Stimulated activated CD8-positive, alpha-beta memory T cell treated with anti-CD3 and anti-CD28 coated beads, Interleukin-7, amount 100 ng/mL, for 4 hours (primary cell): ENCODE results near the gene ZNRD2.

Experiments
- DNase-seq, 2 donors: peaks; one replicate each; pipeline ENCODE4 v3.0.0-alpha.2; 2020; ENCODE audit warnings: low read depth in 2 of 2

The ZNRD2 gene

DNA sequence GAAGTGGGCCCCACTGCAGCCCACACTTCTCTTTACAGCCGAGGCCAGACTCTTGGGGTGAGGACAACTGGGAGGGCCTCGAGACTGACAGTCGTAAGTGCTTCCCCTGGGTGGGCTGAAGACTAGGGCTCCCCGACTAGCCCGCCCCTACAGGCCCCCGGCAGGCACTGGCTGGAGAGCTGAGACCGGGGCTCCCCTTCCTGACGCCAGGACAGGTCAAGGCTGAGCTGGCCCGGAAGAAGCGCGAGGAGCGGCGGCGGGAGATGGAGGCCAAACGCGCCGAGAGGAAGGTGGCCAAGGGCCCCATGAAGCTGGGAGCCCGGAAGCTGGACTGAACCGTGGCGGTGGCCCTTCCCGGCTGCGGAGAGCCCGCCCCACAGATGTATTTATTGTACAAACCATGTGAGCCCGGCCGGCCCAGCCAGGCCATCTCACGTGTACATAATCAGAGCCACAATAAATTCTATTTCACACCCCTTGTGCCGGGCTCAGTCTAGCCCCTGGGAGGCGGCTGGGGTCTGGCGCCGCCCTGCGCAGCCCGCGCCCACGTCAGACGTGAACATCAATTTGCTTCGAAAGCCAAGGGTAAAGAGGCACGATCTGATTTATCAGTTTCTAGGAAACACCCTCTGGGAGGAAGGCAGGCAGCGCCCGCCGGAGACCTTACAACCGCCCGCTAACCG, 31.9 kb upstream of the ZNRD2 start:
- DNase-seq: no peak

DNA sequence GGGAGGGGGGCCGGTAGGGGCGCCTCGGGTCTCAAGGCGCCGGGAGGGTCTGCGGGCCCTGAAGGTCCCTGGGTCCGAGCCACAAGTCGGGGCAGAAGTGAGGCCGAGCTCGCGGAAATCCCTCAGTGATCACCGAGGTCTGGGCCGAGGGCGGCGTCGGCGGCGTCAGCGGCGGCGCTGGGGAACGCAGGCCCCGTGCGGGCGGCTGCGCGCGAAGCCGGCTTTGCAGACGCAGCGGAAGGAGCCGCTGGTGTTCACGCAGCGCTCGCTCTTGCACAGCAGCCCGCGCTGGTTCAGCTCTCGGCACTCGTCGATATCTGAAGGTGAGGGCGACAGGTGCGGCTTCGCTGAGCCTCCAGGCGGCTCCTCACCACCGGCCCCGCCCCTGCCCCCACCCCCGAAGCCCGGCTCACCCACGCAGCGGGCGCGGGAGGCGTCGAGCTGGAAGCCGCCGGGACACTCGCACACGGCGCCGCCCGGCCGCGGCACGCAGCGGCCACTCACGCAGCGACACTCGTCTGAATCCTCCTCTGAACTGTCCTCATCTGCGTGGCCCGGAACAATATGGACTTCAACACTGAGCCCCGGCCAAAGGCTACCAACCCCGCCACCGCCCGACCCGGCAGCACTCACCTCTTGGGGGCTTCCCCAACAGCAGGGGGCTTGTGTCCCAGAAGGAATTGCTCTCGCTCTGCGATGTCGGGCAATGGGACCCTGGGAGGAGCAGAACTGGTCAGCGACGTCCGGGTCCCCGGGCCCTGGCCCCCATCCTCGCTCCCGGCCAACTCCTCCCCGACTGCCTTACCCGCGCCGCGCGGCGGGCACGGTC, 31.1 kb upstream of the ZNRD2 start:
- DNase-seq: no peak

DNA sequence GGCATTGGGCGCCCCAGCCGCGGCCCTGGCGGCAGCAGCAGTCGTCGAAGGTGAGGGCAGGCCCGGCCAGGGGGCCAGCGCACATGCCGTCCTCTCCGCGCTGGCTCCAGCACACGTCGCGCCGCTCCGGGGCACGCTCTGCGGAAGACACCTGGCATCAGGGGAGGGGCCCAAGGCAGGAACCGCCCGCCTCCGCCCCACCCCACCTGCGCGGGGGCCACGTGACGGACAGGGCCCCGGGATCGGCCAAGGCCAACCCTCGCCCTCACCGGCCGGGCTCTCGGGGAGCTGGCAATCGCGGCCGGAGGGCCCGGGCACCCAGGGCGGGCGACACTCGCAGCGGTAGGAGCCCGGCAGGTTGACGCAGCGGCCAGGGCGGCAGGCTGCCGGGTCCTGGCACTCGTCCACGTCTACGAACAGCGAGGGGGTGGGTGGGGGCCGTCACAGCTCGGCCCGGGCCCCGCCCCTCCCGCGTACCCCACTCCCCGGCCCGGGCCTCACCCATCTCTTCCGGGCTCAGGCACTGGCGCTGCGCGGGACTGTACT, 30.5 kb upstream of the ZNRD2 start:
- no peak for DNase-seq

DNA sequence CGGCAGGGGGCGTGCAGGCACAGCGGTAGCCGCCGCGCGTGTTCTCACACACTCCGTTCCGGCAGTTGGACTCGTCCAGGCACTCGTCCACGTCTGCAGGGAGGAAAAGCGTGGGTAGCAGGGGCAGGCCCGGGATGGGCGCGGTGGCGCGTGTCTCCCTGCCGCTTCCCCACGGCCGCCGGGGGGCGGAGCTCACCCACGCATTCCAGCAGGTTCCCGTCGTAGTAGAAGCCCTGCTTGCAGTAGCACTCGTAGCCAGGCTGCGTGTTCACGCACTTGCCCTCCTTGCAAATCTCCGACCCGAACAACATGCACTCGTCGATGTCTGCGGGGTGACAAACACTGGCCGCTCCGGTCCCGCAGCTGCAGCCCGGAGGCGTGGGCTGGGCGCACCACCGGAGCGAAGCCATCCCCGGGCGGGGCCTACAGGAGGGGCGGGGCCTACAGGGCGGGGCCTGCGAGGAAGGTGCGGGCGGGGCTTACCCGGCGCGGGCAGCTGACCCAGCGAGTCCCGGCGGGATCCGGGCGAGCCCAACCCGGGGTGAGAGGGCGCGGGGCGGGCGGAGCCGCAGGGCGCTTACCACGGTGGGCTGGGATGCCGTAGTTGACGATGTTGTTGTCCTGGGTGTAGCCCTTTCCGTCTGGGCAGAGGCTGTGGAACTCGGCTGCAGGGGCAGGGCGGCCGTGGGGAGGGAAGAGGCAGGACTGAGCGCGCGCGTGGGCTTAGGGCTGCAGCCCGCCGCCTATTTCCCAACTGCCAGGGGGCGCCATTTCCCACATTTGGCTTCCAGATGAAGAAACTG, 29.8 kb upstream of the ZNRD2 start:
- peak; percentile 69 to 78 for DNase-seq

DNA sequence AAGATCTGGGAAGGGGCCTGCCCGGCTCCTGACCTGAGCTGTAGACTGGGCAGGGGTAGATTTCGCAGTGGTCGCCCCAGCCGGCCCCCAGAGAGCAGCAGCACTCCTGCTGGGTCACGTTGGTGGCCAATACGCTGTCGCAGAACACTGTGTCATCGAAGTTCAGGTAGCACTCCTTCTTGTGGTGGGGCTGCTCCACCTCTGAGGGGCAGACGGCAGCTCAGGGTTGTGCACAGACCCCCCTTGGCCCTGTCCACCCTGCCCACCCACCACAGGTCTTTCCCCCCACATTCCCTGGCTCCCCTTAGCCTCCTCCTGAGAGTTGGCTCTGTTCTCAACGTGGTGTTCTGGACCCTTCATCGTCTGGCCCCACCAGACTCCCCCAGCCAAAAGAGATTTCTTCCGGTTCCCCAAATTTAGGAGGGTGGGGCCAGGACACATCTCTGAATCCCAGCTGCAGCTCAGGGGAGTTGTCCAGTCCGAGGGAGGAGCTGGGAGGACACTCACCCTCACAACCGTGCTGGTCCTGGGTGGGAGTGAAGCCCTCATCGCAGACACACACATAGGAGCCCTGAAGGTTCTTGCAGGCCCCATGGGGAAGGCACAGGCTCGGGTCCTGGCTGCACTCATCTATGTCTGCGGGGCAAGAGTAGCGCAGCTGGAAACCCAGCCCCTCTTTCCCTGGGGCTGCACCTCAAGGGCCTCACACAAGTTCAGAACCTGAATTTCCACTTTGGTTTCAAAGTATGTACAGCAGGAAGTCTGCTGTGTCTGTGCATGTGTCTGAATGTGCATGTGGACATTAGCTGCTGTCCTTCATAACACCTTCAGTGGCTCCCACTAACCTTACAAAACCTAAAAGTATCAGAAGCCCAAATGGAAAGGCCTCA, 28.9 kb upstream of the ZNRD2 start:
- no peak for DNase-seq

DNA sequence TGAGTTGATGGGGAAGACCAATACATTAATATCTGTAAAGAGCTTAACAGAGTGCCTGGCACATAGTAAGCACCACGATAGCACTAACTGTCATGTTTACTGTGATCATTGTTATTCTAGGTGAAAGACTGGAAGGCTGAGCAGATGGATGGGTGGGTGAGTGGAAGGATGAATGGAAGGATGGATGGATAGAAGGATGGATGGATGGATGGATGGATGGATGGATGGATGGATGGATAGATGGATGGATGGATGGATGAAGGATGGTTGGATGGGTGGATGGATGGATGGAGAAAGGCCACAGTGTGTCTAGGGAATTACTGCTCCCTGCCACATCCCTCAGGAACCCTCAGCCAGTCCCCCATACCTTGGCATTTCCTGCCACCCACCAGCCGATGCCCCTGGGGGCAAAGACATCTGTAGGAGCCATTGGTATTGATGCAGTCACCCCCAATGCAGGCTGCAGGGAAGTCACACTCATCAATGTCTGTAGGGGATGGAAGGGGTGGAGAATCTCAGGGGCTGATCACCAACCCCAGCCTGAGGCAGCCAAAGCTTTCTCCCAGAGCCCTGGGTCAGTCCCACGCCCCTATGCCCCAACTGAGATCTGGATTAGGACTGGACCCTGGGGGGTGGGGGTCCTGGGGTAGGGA, 27.4 kb upstream of the ZNRD2 start:
- DNase-seq: no peak

DNA sequence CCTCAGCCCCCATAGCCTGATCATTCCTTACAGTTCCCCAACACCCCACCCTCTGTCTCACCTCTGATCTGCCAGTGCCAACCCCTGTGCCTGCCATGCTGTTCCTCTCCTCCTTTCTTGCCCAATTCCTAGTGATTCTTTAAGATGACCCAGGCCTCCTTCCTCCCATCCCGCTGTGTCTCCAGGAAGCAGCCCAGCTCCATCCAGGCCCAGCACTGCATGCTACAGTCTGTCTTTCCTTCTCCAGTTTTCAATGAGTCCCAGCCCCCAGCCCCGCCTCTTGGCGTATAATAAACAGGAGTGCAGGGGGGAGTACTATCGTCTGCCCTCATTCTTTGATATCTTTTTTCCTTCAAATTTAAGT, 24.4 kb upstream of the ZNRD2 start:
- no peak for DNase-seq

DNA sequence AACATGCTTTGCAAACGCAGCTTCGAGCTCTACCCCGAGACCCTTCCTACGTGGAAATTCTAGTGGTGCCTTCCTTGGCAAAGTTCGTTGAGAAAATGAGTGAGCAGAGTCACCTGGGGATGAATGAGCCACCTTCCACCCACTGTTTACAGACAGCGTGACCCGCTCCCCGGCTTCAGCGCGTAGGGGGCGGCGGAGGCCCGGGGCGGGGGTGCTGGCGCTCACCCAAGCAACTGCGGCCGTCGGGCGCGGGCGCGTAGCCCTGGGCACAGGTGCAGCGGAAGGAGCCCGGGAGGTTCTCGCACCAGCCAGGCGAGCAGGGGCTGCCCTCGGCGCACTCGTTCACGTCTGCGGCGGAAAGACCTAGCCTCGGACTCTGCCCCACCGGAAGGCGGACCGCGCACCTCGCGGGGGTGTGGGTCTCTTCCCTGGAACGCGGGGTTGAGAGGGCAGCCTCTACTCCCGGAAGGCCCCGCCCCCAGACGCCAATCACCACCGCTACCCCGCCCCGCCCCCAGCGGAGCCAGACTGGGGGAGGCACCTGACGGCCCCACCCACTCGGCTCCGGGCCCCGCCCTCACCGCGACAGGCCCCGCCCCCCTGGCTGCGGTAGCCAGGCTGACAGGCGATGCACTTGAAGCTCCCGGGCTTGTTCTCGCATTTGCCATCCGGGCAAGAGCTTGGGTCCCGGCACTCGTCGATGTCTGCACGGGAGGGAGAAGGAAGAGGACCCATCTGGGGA, 23.9 kb upstream of the ZNRD2 start:
- DNase-seq: peak; percentile 95 to 97

DNA sequence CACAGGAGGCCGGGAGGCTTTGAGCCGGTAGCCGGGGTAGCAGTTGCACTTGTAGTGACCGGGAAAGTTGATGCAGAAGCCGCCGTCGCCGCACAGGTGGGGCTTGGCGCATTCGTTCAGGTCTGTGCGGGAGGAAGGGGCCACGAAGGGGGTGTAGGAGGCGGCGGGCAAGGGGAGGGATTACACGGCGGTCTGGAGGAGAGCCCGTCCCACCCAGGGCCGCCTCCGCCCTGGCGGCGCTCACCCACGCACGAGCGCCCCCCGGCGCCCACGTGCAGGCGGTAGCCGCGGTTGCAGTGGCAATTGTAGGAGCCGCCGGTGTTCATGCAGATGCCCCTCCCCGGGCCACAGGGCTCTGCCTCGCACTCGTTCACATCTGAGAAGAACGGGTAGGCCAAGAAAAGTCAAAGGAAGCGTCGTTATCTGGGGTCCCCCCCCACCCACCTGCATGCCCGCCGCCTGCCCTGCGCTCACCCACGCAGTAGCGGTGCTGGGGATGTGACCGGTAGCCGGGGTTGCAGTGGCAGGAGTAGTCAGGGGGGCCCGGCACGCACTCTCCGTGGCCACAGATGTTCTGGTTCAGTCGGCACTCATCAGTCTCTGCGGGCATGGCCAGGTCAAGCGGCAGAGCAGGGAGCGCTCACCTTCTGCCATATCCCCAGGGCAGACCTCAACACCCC, 22.7 kb upstream of the ZNRD2 start:
- DNase-seq: peak in 1 of 2 donors; percentile 43

DNA sequence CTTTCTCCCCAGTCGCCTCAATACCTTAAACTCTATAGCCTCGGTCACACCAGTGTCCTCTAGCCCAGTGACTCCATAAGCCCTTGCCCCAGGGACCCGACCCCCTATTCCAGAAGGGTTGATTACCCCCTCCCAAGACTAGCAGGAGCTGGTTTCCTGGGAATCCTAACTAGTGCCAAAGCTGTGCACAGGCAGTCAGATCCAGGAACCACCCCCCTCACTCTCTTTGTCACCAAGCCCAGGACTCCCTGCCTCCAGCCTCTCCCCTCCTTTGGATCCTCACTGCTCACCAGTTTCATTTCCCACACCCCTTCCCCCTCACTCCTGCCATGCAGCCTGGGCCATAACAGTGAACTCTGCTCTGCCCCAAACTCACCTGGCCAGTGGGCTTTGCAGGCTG, 21.9 kb upstream of the ZNRD2 start:
- no peak for DNase-seq

DNA sequence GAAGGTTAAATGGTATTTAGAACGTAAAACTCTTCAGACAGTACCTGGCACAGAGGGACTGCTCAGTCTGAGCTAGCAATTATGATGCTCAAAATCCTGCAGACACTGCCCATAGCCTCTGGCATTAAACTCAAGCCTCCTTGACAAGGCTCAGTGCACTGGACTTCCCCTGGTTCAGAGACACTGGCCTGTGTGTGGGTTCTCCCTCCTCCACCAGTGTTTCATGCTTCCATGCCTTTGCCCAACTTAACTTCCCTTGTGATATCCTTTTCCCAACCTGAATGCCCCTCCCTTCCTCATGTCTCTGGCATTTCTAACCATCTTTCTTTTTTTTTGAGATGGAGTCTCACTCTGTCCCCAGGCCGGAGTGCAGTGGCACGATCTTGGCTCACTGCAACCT, 21.2 kb upstream of the ZNRD2 start:
- DNase-seq: no peak

DNA sequence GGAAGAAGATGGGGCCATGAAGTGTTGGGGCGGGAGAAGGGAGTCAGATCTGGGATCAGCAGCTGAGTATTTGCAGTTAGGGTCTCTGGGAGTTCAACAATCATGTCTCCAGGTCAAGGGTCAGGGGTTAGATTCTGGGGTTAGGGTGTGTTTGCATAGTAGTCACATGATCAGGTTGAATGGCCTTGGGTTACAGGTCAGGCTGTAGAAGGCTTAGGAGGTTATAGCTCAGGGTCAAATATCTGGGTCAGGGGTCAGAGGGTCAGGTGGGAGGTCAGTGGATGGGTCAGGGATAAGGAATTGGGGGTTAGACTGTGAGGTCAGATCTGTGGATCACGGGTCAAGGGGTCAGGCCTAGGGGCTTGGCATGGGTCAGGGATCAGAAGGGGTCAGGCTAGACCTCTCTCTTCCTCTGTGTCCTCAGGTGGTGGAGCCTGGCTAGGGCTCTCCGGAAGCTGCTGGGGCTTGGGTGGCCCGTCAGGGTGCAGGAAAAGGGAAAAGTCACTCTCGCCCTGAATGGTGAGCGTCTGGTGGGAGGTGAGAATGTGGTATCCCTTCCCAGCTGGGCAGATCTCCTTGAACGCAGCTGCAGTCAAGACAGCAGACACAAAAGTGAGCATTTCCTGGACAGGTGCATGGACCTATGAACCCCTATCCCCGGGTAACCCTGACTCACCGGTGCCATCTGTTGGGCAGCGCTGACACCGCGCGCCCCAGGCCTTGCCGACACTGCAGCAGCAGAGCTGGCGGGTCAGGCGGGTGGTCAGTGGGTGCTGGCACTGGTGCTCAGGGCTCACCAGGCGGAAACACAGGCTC, 18.5 kb upstream of the ZNRD2 start:
- peak in 1 of 2 donors; percentile 48 for DNase-seq

DNA sequence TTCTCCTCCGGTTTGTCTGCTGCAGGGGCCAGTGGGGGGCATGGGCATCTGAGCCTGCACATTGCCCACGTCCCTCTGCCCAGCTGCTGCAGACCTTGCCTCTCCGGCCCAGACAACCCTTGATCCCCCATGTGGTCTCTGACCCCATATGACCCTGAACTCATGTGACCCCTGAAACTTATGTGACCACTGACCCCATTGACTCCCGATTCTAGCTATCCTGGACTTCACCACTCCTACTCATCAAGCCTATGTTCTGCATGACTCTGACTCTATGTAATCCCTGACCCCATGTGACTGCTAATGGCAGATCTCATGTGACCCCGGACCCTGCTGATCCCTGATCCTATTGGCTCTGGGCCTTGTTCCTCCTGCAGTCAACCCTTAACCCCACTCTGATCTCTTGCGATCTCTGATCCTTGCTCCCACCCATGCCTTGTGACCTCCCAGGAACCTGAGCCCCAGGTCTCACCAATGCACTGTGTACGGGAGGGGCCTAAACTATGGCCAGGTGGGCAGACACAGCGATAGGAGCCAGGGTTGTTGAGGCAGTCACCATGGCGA, 17.8 kb upstream of the ZNRD2 start:
- DNase-seq: no peak

DNA sequence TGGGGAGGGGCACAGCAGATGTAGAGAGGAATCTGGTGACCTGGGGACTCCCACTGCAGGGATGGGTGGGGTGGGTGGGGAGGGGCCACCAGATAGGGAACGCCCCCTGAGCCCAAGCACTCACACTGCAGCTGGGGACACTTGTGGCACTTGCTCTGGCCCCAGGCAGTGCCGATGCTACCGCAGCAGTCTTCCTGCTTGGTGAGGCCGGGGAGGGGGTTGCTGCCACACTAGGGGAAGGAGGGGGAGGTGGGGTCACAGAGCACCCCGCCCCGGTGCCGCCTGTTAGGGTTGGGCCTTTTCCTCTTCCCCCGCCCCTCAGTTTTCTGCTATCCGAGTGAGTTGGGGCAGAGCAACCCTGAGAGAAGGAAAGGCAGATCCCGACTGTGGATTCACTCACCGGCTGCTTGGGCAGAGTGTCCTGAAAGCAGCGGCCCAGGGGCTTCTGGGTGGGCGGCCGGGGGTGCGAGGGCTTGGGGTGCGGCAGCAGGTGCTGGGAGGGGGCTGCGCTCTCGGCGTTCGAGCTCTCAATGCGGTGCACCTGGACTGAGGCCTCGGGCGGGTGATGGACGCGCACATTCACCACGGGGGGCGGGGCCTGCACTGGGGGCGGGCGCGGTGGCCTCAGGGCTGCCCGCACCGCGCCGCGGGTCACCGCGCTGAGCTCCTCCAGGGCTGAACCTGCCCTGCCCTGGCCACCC, 16.8 kb upstream of the ZNRD2 start:
- no peak for DNase-seq

DNA sequence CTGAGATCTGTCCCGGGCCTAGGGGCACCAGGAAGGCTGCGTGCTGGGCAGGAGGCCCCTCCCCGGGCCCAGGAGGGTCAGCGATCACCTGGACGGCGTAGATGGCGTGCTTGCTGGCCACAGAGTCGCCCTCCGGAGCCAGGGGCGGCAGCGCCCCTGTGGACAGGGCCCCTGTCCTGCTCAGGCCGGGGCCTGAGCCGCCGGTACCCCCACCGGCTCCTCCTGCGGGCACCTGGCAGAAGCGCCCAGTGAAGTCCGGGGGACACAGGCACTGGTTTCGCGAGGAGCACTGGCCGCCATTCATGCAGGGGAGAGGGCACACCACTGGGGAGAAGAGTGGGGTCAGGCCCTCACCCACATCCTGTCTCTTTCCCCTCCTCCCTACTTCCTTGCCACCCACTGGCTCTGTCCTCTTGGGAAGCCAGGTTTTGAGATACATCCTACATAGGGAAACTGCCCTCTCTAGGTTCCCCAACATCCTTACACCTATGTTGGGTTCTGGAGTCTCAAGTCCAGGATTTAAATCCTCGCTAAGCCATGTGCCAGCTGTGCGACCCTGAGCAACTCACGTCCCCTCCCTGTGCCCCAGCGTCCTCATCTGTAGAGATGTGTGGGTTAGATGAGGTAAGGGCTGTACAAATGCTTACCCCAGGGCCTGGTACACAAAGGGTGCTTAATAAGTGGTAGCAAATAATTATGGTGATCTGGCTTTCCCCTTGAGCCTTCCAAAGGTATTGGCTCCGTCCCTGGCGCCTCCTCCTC, 16.0 kb upstream of the ZNRD2 start:
- DNase-seq: no peak

DNA sequence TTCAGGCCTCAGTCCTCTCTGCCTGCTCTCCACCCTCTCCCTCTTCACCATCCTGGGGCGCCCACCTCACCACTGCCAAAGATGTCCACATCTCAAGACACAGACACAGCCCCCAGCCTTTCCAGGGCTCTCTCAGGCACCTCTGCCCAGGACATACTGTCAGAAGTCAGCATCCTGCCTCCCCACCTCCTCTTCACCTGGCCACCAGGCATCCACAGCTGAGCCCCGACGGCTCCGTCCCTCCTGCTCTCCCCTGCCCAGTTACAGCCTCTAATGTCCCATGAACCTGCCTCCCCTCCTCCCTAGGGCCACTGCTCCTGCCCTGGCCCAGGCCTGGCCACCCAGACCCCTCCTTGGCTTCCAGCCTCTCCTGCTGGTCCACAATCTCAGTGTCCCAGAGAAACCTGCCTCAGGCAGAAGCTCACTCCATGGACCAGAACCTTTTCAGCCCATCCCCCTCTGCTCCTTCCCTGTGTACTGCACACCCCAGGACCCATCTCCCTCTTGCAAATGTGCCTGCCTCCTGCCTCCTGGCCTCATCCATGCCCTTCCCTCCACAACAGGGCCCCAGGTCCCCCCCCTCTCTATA, 15.3 kb upstream of the ZNRD2 start:
- no peak for DNase-seq
